GM19328 (cell line): ENCODE results near the gene ITGAV.
"Not testable (repeated sequence)": the region's sequence is repeated elsewhere in the genome, so short reads cannot be mapped to it uniquely, and the experiment has no call there.

Experiments used
- ATAC-seq: cut with Tn5 transposase; IDR thresholded peaks from one replicate; pipeline ENCODE4 v1.9.1; 2021; ENCODE audit warnings: mild to moderate bottlenecking, moderate library complexity; ENCODE audit not compliant: unreplicated experiment

The ITGAV gene

GRCh38 chr2:186589612-186590349, at the start of gene ITGAV:
ITGAV (plus strand) TSS chr2:186590056; CDS start chr2:186590339, 283 bp downstream.
- peak; percentile 97 for ATAC-seq

- no peak for ATAC-seq
These were observed 48.9 kb upstream of the ITGAV start for GRCh38 chr2:186540941-186541340.

GRCh38 chr2:186542002-186542401, 47.9 kb upstream of the ITGAV start:
- ATAC-seq = no peak

- no peak for ATAC-seq
These were observed 46.2 kb upstream of the ITGAV start for GRCh38 chr2:186543561-186544131.

- no peak for ATAC-seq
These were observed 45.6 kb upstream of the ITGAV start for GRCh38 chr2:186544255-186544675.

GRCh38 chr2:186546846-186547245, 43.0 kb upstream of the ITGAV start:
- no peak for ATAC-seq

GRCh38 chr2:186551323-186552050, 38.4 kb upstream of the ITGAV start:
- no peak for ATAC-seq

GRCh38 chr2:186554429-186554828, 35.4 kb upstream of the ITGAV start:
- no peak for ATAC-seq

GRCh38 chr2:186554850-186555671, 34.8 kb upstream of the ITGAV start:
- ATAC-seq = no peak

- ATAC-seq = no peak
These were observed 31.2 kb upstream of the ITGAV start for GRCh38 chr2:186558512-186559276.

- peak; percentile 63 for ATAC-seq
These were observed 30.5 kb upstream of the ITGAV start for GRCh38 chr2:186559370-186559769.

GRCh38 chr2:186559848-186560247, 30.0 kb upstream of the ITGAV start:
- ATAC-seq = peak; percentile 83

GRCh38 chr2:186560254-186560653, 29.6 kb upstream of the ITGAV start:
- ATAC-seq = peak; percentile 15

GRCh38 chr2:186561467-186562208, 28.2 kb upstream of the ITGAV start:
- no peak for ATAC-seq

GRCh38 chr2:186562209-186562578, 27.7 kb upstream of the ITGAV start:
- no peak for ATAC-seq

GRCh38 chr2:186568600-186568999, 21.3 kb upstream of the ITGAV start:
- not testable (repeated sequence) for ATAC-seq

GRCh38 chr2:186569127-186569526, 20.7 kb upstream of the ITGAV start:
- ATAC-seq = not testable (repeated sequence)

- ATAC-seq = no peak
These were observed 20.0 kb upstream of the ITGAV start for GRCh38 chr2:186569897-186570296.

GRCh38 chr2:186570604-186571003, 19.3 kb upstream of the ITGAV start:
- no peak for ATAC-seq

GRCh38 chr2:186572705-186573104, 17.2 kb upstream of the ITGAV start:
- no peak for ATAC-seq
